Embryonic facial prominence (tissue), 1 donor: Measurements from ENCODE around the gene BTBD8.
A peak's percentile ranks its signal among the peaks of the same experiment; 100 is the strongest.
"Not testable (repeated sequence)": the region's sequence is repeated elsewhere in the genome, so short reads cannot be mapped to it uniquely, and the experiment has no call there.

Experiments used
- DNase-seq: peaks from one replicate; pipeline ENCODE4 v3.0.0-alpha.2; 2016; ENCODE audit errors: extremely low spot score

Gene BTBD8

GRCh38 chr1:92080128-92080985 is at the start of gene BTBD8:
BTBD8 (plus strand) TSS chr1:92080345; CDS start chr1:92080572, 227 bp downstream.
- peak; percentile 13 for DNase-seq

GRCh38 chr1:92030656-92031107 is 49.5 kb upstream of the BTBD8 start:
- DNase-seq: peak; percentile 10

- no peak for DNase-seq
Measured at GRCh38 chr1:92031281-92032110, 48.6 kb upstream of the BTBD8 start.

GRCh38 chr1:92037400-92037799 is 42.7 kb upstream of the BTBD8 start:
- no peak for DNase-seq

GRCh38 chr1:92038695-92039346 is 41.3 kb upstream of the BTBD8 start:
- DNase-seq: no peak

- DNase-seq: no peak
Measured at GRCh38 chr1:92040971-92041370, 39.2 kb upstream of the BTBD8 start.

- no peak for DNase-seq
Measured at GRCh38 chr1:92043621-92044020, 36.5 kb upstream of the BTBD8 start.

GRCh38 chr1:92045766-92046495 is 34.2 kb upstream of the BTBD8 start:
- DNase-seq: no peak

- no peak for DNase-seq
Measured at GRCh38 chr1:92051948-92052347, 28.2 kb upstream of the BTBD8 start.

- DNase-seq: no peak
Measured at GRCh38 chr1:92065042-92065441, 15.1 kb upstream of the BTBD8 start.

- DNase-seq: no peak
Measured at GRCh38 chr1:92066321-92066720, 13.8 kb upstream of the BTBD8 start.

GRCh38 chr1:92070892-92071291 is 9.3 kb upstream of the BTBD8 start:
- no peak for DNase-seq

GRCh38 chr1:92074446-92074845 is 5.7 kb upstream of the BTBD8 start:
- not testable (repeated sequence) for DNase-seq

GRCh38 chr1:92075311-92075710 is 4.8 kb upstream of the BTBD8 start, which contains the start of gene SETSIP:
SETSIP (minus strand) TSS chr1:92075411; CDS start chr1:92075411, 0 bp downstream.
- DNase-seq: no peak

- DNase-seq: no peak
Measured at GRCh38 chr1:92076363-92076762, 3.8 kb upstream of the BTBD8 start.

- DNase-seq: not testable (repeated sequence)
Measured at GRCh38 chr1:92078077-92078476, 2.1 kb upstream of the BTBD8 start.

GRCh38 chr1:92079441-92079840 is 704 bp upstream of the BTBD8 start:
- DNase-seq: no peak

GRCh38 chr1:92081031-92081430 is 886 bp downstream of the BTBD8 start:
- no peak for DNase-seq

- no peak for DNase-seq
Measured at GRCh38 chr1:92084651-92085050, 4.5 kb downstream of the BTBD8 start.

GRCh38 chr1:92085727-92086126 is 5.6 kb downstream of the BTBD8 start:
- no peak for DNase-seq

GRCh38 chr1:92087542-92087941 is 7.4 kb downstream of the BTBD8 start:
- DNase-seq: no peak
